NCI-H1930 (cell line): ENCODE data around the gene INTS14.
"Not testable (repeated sequence)": the region's sequence is repeated elsewhere in the genome, so short reads cannot be mapped to it uniquely, and the experiment has no call there.

Experiments
- DNase-seq, 2 experiments: peaks; one replicate each; lab custom pipeline; 2025; lab: John Stamatoyannopoulos, UW

The INTS14 gene

GRCh38 chr15:65578904-65579728 is 31.8 kb downstream of the INTS14 start:
- no peak for DNase-seq

GRCh38 chr15:65577129-65577996 is 33.6 kb downstream of the INTS14 start:
- DNase-seq, result no peak

- no peak for DNase-seq
Measured at GRCh38 chr15:65576664-65577063, 34.3 kb downstream of the INTS14 start.

- no peak for DNase-seq
Measured at GRCh38 chr15:65571971-65572370, 39.0 kb downstream of the INTS14 start.

GRCh38 chr15:65569728-65570127 is 41.2 kb downstream of the INTS14 start:
- DNase-seq, result no peak

- no peak for DNase-seq
Measured at GRCh38 chr15:65561934-65562333, 49.0 kb downstream of the INTS14 start.

- DNase-seq, result no peak
Measured at GRCh38 chr15:65559941-65560340, 51.0 kb downstream of the INTS14 start.

- DNase-seq, result no peak
Measured at GRCh38 chr15:65558997-65559760, 51.8 kb downstream of the INTS14 start.

- no peak for DNase-seq
Measured at GRCh38 chr15:65558336-65558735, 52.6 kb downstream of the INTS14 start.

- DNase-seq, result no peak
Measured at GRCh38 chr15:65556622-65557021, 54.3 kb downstream of the INTS14 start.

- DNase-seq, result no peak
Measured at GRCh38 chr15:65553691-65554090, 57.2 kb downstream of the INTS14 start.

GRCh38 chr15:65552851-65553250 is 58.1 kb downstream of the INTS14 start:
- DNase-seq, result not testable (repeated sequence)

- no peak for DNase-seq
Measured at GRCh38 chr15:65551183-65551582, 59.7 kb downstream of the INTS14 start.

GRCh38 chr15:65550681-65551098 is 60.2 kb downstream of the INTS14 start:
- DNase-seq, result no peak

GRCh38 chr15:65549288-65549687 is 61.6 kb downstream of the INTS14 start:
- not testable (repeated sequence) for DNase-seq

GRCh38 chr15:65547841-65548240 is 63.1 kb downstream of the INTS14 start:
- DNase-seq, result no peak

GRCh38 chr15:65541231-65541820 is 69.6 kb downstream of the INTS14 start:
- DNase-seq, result no peak

- DNase-seq, result no peak
Measured at GRCh38 chr15:65540314-65540713, 70.6 kb downstream of the INTS14 start.

- no peak for DNase-seq
Measured at GRCh38 chr15:65535192-65535591, 75.7 kb downstream of the INTS14 start.

- DNase-seq, result no peak
Measured at GRCh38 chr15:65533057-65533756, 77.7 kb downstream of the INTS14 start.

GRCh38 chr15:65532738-65533051 is 78.2 kb downstream of the INTS14 start:
- DNase-seq, result no peak
